HuH-7 (cell line): ENCODE results near the gene LRRC4C.

Experiments
- DNase-seq: peaks from one replicate; pipeline ENCODE4 v3.0.0; 2011; ENCODE audit warnings: low spot score

The LRRC4C gene

DNA sequence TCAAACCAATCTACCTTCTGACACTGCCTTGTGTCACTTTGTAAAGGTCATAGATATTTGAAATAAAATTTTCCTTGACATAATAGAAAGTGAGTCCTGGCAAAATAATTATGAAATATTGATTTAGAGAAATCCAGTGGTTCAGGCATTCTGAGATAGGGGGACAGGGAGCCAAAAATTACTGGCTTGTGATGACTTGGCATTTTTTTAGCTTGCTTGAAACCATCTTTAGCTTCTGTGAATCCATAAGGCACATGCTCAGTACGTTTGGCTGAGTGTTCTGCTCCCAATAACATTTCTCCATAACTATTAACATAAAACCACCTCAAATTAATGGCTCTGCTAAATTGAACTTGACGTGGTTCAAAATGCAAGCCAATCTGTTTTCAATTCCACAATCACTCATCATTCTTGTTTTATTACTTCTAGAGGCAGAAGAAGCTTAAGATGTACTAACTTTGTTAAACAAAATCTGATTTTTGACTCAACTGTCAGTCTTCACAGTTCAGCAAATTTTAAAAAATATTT lies 209.0 kb downstream of the LRRC4C start:
- no peak for DNase-seq

DNA sequence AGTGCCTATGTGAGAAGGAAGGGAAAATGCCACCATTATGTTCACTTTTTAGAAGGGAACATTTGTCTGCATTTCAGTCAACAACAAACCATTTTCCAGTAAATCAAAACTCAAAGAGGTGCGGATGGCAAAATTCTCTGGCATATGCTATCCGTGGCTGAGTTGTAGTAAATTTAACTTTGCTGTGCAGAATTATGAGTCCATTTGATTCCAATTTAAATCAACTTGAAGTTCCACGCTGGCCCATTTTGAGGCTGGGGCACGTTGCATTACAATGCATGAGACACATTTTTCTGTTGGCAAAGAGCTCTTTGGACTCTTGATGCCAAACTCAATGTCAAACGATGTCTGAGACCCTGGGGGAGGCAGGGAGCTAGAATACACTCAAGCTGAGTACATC lies 211.8 kb downstream of the LRRC4C start:
- no peak for DNase-seq

- no peak for DNase-seq
These were observed 213.1 kb downstream of the LRRC4C start for GRCh38 chr11:41246399-41246745.

GRCh38 chr11:41245704-41246398 lies 213.6 kb downstream of the LRRC4C start:
- no peak for DNase-seq

GRCh38 chr11:41245184-41245583 lies 214.3 kb downstream of the LRRC4C start:
- DNase-seq: no peak

- no peak for DNase-seq
These were observed 222.1 kb downstream of the LRRC4C start for GRCh38 chr11:41237382-41237781.

DNA sequence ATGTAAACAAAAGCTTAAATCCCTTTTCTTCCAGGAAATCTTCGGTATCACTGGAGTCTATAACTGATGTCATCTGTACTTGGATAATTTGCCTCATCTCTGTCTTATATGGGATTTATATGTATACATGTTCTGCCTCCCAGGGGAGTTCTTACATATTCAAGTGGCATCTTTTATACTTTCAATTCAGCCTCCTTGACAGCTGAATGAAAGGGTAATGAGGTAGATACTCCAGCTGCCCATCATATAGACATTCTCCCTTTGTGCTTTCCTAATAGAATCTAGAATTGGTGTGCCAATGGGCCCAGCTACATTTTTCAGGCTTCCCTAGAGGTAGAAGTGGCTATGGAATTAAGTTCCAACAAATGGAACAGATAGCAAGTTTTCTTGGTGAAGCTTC lies 223.8 kb downstream of the LRRC4C start:
- no peak for DNase-seq

GRCh38 chr11:41225856-41226633 lies 233.4 kb downstream of the LRRC4C start:
- DNase-seq: no peak

- no peak for DNase-seq
These were observed 237.2 kb downstream of the LRRC4C start for GRCh38 chr11:41222236-41222635.

DNA sequence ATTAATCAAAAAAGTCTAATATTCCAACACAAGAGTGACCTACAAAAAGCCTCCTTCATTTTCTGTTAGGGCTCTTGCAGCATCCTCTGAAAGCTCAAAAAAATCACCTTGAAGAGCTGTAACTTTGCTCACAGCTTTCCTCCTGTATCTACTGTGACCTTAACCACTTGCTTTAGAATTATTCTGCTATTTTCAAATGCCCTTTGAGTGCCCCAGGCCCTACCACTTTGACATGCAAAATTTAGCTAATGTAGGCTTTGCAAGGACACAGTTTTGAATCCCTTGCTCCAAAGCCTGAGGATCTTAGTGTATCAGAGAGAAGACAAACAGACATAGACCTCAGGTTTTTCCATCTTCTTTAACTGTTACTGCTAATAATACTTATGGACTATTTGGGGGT lies 253.1 kb downstream of the LRRC4C start:
- no peak for DNase-seq

DNA sequence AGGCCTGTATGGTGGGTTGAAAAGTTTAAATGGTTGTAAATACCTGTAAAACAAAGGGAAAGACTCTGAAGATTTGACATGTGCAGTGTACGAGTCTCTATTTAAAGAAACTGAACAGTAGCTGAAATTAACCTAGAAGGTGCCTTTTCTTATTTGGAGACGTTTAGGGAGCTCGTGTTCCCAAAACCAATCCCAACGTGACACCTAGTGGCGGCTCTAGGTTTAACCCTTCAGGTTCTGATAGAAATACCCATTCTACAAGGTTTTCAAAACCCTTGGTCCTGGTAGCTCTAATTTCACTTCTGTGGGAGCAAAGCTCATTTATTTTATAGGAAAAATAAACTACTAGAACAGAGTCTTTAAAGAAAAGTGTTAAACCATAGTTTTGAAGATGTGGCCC lies 258.3 kb downstream of the LRRC4C start:
- peak; percentile 3 for DNase-seq

DNA sequence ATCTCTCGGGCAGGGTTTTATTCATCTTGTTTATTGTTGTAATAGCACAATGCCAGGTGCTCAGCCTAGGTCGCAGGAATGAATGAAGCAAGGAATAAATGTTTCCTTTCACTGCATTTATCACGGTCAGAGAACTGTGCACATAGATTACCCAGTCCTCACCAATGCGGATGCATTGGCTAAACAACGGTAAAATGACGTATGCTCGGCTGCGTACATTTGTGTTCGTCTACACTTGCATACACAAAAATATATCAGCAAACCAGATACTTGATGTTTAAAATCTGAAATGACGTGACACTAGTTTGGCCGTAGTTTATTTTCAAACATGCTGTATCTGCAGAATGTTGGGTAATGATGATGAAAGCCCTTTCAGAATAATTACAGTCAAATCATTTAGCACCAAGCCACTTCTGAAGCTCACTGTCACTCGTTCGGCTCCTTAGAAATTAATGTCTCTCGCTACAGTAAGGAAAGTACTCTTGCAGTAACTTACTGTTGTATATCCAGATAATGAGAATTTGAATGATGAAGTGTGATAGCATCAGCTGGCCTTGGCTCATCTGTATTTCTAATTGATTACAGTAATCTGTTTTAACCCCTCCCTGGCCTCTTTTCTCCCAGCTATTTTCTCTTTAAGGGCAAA lies 268.9 kb downstream of the LRRC4C start:
- no peak for DNase-seq

DNA sequence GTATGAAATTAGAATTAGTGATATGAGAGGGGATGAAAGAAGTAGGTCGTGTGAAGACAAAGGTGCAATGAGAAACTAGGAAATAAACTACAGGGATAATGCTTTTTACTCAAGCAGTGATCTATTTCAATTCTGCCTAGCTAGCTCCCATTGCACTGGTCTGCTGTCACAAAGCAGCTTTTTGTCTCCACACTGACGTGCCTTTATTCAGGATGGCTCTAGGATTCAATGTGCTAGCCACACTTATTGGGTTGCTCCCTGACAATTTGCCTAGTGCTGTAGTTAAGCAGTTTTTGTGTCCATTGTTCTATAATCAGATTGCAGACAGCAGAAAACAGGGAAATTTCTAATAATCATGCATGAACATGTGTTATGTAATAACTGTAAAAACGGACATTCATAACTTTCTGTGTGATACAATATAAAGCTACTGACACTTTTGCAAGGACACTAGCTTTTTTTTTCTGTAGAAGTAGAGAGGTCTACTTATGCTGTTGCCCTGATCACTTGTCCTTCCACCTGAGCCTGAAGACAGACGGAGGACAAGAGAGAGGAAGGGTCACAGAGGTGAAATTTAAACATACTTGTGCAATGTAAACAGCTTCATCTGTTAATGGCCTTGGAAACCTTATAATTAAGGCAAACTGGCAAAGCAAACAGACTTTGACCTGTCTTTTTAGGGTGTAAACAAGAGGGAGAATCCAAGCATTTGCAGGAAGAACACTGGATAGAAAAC lies 269.6 kb downstream of the LRRC4C start:
- DNase-seq: no peak

DNA sequence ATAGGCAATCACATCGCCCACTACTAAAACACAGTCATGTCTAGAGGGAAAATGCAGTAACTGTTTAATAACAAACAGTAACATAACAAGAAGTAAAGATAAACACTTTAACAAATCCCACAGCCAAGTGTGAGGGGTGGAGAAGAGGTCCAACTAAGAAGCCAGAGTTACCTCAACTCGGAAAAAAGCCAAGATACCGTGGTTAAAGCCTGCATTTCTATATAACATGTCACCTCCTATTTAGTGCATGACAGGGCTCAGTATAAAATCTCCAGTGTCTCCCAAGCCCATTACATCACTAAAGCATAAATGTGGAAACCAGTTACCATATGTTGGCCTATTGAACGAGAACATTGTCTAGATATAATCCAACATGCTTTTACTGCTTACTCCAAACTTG lies 281.7 kb downstream of the LRRC4C start:
- no peak for DNase-seq

- no peak for DNase-seq
These were observed 284.0 kb downstream of the LRRC4C start for GRCh38 chr11:41175304-41175972.

DNA sequence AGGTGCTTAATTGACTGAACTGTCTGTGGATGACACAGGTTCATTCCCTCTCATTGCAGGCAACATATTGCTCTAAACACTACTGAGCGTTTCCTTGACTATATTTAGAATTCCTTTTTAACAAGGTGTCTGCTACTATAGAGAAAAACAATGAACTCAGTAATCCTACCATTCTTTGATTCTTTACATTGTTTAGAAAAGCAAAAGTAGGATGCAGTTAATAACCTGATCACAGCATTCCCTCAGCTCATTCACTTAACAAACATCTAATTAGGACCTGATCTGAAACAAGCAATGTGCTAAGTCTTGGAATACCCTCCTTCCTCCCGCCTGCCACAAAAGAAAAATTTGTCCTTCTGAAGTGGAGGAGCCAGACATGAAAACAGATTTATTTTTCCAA lies 313.1 kb downstream of the LRRC4C start:
- no peak for DNase-seq

GRCh38 chr11:41145420-41145819 lies 314.0 kb downstream of the LRRC4C start:
- no peak for DNase-seq

GRCh38 chr11:41134971-41135370 lies 324.5 kb downstream of the LRRC4C start:
- no peak for DNase-seq

DNA sequence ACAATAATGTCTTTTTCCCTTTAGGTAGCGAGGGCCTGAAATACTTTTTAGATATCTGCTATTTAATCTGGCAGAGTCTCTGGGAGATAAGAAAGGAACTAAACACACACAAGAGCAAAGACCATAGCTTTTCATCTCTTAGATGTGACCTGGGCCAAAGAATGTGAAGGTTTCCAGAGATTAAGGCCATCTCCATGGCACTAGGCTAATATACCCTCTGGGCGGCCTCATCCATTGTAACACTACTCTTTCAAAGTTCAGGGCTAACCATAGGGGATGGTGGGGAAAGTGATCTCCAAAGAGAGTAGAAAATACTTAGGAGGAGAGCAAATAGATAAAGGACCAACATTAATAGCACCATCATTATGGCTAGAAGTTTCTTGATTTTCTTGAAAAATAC lies 326.4 kb downstream of the LRRC4C start:
- DNase-seq: no peak

DNA sequence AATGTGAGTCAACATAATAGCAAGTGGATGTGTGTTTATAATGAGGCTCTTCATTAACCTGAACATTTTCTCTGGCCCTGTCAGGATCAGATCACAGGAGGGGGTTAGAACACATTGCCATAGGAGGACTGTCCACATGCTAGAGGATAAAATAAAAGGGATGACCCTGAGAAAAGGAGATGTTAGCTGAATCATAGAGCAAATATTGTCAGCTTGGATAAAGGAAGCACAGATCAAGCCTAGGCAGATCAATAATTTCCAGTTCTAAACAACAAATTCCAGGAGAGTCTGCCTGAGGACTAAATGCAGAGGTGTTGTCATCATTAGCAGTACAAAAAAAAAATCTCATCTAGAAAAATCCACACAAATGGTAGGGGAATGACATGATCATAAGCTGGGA lies 337.9 kb downstream of the LRRC4C start:
- DNase-seq: no peak

DNA sequence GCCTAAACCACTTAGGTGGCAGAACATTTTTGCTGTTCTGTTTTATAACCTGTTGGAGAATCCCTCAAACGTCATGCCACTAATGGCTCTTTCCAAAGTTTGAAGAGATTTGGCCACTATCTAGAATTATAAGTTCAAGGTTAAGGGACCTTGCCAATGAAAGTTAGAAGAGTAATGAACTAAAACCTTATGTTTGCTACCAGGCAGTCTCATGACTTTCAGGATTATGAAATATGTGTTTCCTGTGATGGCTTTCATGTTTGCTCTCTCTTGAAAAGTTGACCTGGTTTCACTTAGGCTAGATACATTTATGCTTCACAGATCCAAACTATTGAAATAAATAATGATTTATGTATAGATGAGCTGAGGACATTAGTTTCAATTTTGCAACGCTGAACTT lies 340.0 kb downstream of the LRRC4C start:
- DNase-seq: no peak

DNA sequence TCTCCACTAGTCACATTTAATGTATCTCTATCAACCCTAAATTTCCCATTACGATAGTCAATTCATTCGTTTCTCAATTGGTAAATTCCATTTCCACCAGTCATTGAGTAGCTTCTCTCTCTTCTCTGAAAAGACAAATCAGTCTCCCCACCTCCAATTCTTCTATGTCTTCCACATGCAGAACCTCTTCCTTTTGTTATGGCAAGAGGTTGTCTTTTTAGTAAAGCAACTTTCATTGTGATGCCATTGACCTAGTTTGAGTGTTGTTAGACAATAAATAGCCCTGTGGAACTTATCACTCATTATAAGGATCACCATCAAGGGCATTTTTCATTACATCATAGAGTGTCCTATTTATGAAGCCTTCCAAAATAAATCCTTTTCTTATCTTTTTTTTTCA lies 340.9 kb downstream of the LRRC4C start:
- no peak for DNase-seq
